Endothelial cell of umbilical vein (primary cell): ENCODE data around the gene TMEM127. TPM values are rescaled to one million over a fixed set of nuclear protein-coding genes. Genes with fewer than 3 reads are reported as not detected.

Experiments used
- BruUV-seq: library from RNA; stranded (reverse); fragments of 400-500 nt; replicated peaks from 2 replicates; lab custom pipeline; 2021; lab: Mats Ljungman, UMichigan
- CTCF ChIA-PET: fragments of 300-600, 350-600 bp; sonication (Branson Sonifier 250); formaldehyde crosslinking; loops from one replicate; lab custom pipeline; 2021; ENCODE audit warnings: antibody characterized with exemption, inconsistent platforms; lab: Charles Lee
- POLR2A ChIA-PET: fragments of 300-600, 350-600 bp; sonication (Branson Sonifier 250); formaldehyde crosslinking; loops from one replicate; lab custom pipeline; 2021; ENCODE audit warnings: antibody characterized with exemption, inconsistent platforms; lab: Charles Lee
- DNase-seq: peaks from one replicate; pipeline ENCODE4 v3.0.0-alpha.2; 2011; ENCODE audit warnings: low read depth, low spot score
- FAIRE-seq: peaks from 2 replicates; lab custom pipeline; 2011; peaks lifted over from hg19 to GRCh38; lab: Jason Lieb, UNC
- H2AFZ ChIP-seq: 2 replicates; pipeline ENCODE4 v1.6.0; 2012; ENCODE audit warnings: low read depth, low read length, control low read depth, inconsistent platforms
- H3K27ac ChIP-seq: 2 replicates; pipeline ENCODE4 v1.5.1; 2011; ENCODE audit warnings: low read depth, mild to moderate bottlenecking, control low read depth, low read length, moderate library complexity; ENCODE audit not compliant: insufficient read depth
- H3K27me3 ChIP-seq, 2 experiments: 2 replicates each; pipeline versions ENCODE4 v1.6.0 to v1.6.1; 2011; ENCODE audit warnings: low read length in 2 of 2, mixed read lengths in 1 of 2; ENCODE audit not compliant: control insufficient read depth in 2 of 2, insufficient read depth in 2 of 2
- H3K36me3 ChIP-seq, 2 experiments: 2 replicates in 1 of 2; 3 replicates in 1 of 2; pipeline ENCODE4 v1.5.1; 2011; ENCODE audit warnings: low read length in 2 of 2, mild to moderate bottlenecking in 1 of 2, moderate library complexity in 1 of 2; ENCODE audit not compliant: control insufficient read depth in 2 of 2, insufficient read depth in 2 of 2; ENCODE audit errors: extremely low read depth in 1 of 2
- H3K4me1 ChIP-seq: 3 replicates; pipeline ENCODE4 v1.5.1; 2011; ENCODE audit warnings: mild to moderate bottlenecking, low read length; ENCODE audit not compliant: control insufficient read depth, insufficient read depth; ENCODE audit errors: extremely low read depth
- H3K4me2 ChIP-seq: 2 replicates; pipeline ENCODE4 v1.6.1; 2011; ENCODE audit warnings: low read length, control low read depth, mixed read lengths; ENCODE audit not compliant: insufficient read depth
- H3K4me3 ChIP-seq, 3 experiments: fragments of 200-600 bp in 1 of 3; sonication (generic), shearing (Covaris generic) in 1 of 3; replicated peaks in 1 of 3; 2 replicates each; pipeline ENCODE4 v1.5.1; 2011 to 2016; ENCODE audit warnings: control low read depth in 3 of 3, low read length in 3 of 3, mild to moderate bottlenecking in 2 of 3, inconsistent platforms in 1 of 3, low read depth in 1 of 3, moderate library complexity in 1 of 3; ENCODE audit not compliant: insufficient read depth in 1 of 3
- H3K79me2 ChIP-seq: 2 replicates; pipeline ENCODE4 v1.6.0; 2012; ENCODE audit warnings: low read length, inconsistent platforms; ENCODE audit not compliant: control insufficient read depth, insufficient read depth
- H3K9ac ChIP-seq: replicated peaks from 2 replicates; pipeline ENCODE3; 2011; ENCODE audit warnings: low read length, control low read depth; ENCODE audit not compliant: insufficient read depth; ENCODE audit errors: extremely low read depth
- H3K9me1 ChIP-seq: replicated peaks from 3 replicates; pipeline ENCODE4 v1.6.0; 2011; ENCODE audit warnings: mild to moderate bottlenecking, low read length; ENCODE audit not compliant: control insufficient read depth, insufficient read depth; ENCODE audit errors: extremely low read depth
- H3K9me3 ChIP-seq: replicated peaks from 2 replicates; pipeline ENCODE4 v1.5.1; 2012; ENCODE audit warnings: low read length, inconsistent platforms; ENCODE audit not compliant: control insufficient read depth, insufficient read depth
- H4K20me1 ChIP-seq: replicated peaks from 2 replicates; pipeline ENCODE3; 2011; ENCODE audit warnings: mild to moderate bottlenecking, low read length; ENCODE audit not compliant: control insufficient read depth, insufficient read depth; ENCODE audit errors: extremely low read depth
- EZH2 ChIP-seq: IDR thresholded peaks from 2 replicates; pipeline ENCODE4 v1.6.1; 2012; ENCODE audit warnings: borderline replicate concordance, low read depth, mild to moderate bottlenecking, moderate library complexity, low read length, inconsistent platforms; ENCODE audit not compliant: severe bottlenecking
- FOS ChIP-seq: IDR thresholded peaks from 2 replicates; pipeline ENCODE4 v1.6.1; 2011; ENCODE audit warnings: mild to moderate bottlenecking, low read length, moderate library complexity, borderline replicate concordance; ENCODE audit not compliant: insufficient read depth
- GATA2 ChIP-seq: IDR thresholded peaks from 2 replicates; pipeline ENCODE4 v1.7.0; 2011; ENCODE audit warnings: low read depth, mild to moderate bottlenecking, moderate library complexity, mixed read lengths, low read length; ENCODE audit not compliant: insufficient read length, insufficient read depth
- JUN ChIP-seq: IDR thresholded peaks from 2 replicates; pipeline ENCODE4 v1.6.1; 2011; ENCODE audit warnings: borderline replicate concordance, low read depth; ENCODE audit not compliant: insufficient read length, insufficient read depth
- MYC ChIP-seq: IDR thresholded peaks from one replicate; pipeline ENCODE4 v1.6.1; 2011; ENCODE audit warnings: mild to moderate bottlenecking, low read depth, low read length
- POLR2A ChIP-seq: IDR thresholded peaks from 2 replicates; pipeline ENCODE4 v1.6.1; 2012; ENCODE audit warnings: low read depth, mild to moderate bottlenecking, control low read depth, low read length
- POLR2AphosphoS5 ChIP-seq: IDR thresholded peaks from 2 replicates; pipeline ENCODE4 v1.6.1; 2012; ENCODE audit warnings: low read depth, mild to moderate bottlenecking, control low read depth, low read length, moderate library complexity; ENCODE audit not compliant: insufficient read depth
- dilution Hi-C: fragments of 300-500 bp; cut with MboI; formaldehyde crosslinking; loops from one replicate; pipeline ENCODE4 v1.15.0; 2019; ENCODE audit warnings: low sequenced_read_pairs; ENCODE audit not compliant: extremely low pct_ligation_motif_present
- intact Hi-C: fragments of 100-400 bp; cut with micrococcal nuclease; formaldehyde crosslinking; loops from one replicate; pipeline ENCODE4 v1.10.0; 2022
- polyA plus RNA-seq, 4 experiments: library from polyadenylated mRNA; depleted of rRNA in 3 of 4; stranded (reverse) in 3 of 4; unstranded in 1 of 4; fragments of >200 nt; gene quantifications; 2 replicates each; pipeline versions ENCODE4 v1.2.1 to v1.2.3, GENCODE V29; 2011 to 2012; ENCODE audit warnings: missing spikeins in 1 of 4
- total RNA-seq: library from RNA; stranded (reverse); gene quantifications from 2 replicates; pipeline ENCODE4 v1.2.3, GENCODE V29; 2021
- TF ChIP-seq, protein P1 (sequence below), 2 donors: IDR thresholded peaks; 1 replicate in 1 of 2; 2 replicates in 1 of 2; pipeline ENCODE4 v1.5.1; 2011; ENCODE audit warnings: low read length in 2 of 2, mild to moderate bottlenecking in 2 of 2, moderate library complexity in 2 of 2, control low read depth in 1 of 2, inconsistent platforms in 1 of 2, low read depth in 1 of 2; ENCODE audit not compliant: insufficient read depth in 1 of 2; ENCODE audit errors: extremely low read depth in 1 of 2
- TF ChIP-seq, protein P2 (sequence below): IDR thresholded peaks from 2 replicates; pipeline ENCODE4 v1.6.1; 2011; ENCODE audit not compliant: insufficient read depth, insufficient read length

The TMEM127 gene
- total and polyA plus RNA-seq, 2 donors (not counting 3 experiments of a cell fraction or from before 2014, with no cell fraction given) = 48.4 to 75.7 TPM

DNA sequence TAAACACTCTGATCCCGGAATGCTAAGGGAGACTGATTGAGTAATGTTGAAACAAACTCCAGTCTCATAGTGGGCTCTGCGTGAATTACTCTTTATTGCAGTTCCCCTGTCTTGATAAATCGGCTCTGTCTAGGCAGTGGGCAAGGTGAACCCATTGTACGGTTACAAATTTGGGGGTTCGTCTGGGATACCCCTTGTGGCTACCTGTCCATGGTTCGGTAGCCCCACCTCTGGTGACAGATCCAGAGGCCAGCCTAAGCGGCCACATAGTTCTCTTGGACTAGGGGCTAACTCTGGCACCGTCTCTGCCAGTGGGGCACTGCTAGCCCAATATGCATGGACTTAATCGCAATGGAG lies 56.1 kb downstream of the TMEM127 start:
- Histone ChIP-seq H4K20me1 (no peaks in the 10 kb centered on the region), H3K9ac (no peak overlapping the region), H3K27me3 (no peaks in the 10 kb centered on the region), H3K4me1 (peaks cover 34% of the 10 kb centered on the region), H3K9me1 (no peaks in the 10 kb centered on the region), H2AFZ (no peak overlapping the region), H3K27ac (no peak overlapping the region), H3K36me3 (no peaks in the 10 kb centered on the region), H3K4me3 (peak overlapping the region in 1 of 3 experiments; percentile 98), H3K9me3 (no peaks in the 10 kb centered on the region), H3K4me2 (peak overlapping the region; percentile 79), H3K79me2 (peaks cover 47% of the 10 kb centered on the region)
- dilution Hi-C loops = no loop called here
- CTCF ChIA-PET = interaction anchor here (2.0 kb wide), 2 partner anchors 51 to 57 kb away, joined by 15 to 17 read pairs; partner anchors contain the start of genes CIAO1 and TMEM127
- intact Hi-C loops = loop anchor here (2.0 to 10.0 kb wide), 3 partner anchors 33 to 295 kb away; partner anchors contain the start of gene NEURL3
- BruUV-seq = no TSS peak
- DNase-seq (no peak), FAIRE-seq (no peak)
- POLR2A ChIA-PET = interaction anchor here (0.6 to 1.5 kb wide), 2 partner anchors 10 to 57 kb away, joined by 3 to 10 read pairs; no protein-coding TSS in a partner anchor
- no peak for TF ChIP-seq GATA2
- no peak for TF ChIP-seq JUN
- TF ChIP-seq POLR2AphosphoS5 = no peak
- no peak for TF ChIP-seq POLR2A
- TF ChIP-seq, protein P1, sequence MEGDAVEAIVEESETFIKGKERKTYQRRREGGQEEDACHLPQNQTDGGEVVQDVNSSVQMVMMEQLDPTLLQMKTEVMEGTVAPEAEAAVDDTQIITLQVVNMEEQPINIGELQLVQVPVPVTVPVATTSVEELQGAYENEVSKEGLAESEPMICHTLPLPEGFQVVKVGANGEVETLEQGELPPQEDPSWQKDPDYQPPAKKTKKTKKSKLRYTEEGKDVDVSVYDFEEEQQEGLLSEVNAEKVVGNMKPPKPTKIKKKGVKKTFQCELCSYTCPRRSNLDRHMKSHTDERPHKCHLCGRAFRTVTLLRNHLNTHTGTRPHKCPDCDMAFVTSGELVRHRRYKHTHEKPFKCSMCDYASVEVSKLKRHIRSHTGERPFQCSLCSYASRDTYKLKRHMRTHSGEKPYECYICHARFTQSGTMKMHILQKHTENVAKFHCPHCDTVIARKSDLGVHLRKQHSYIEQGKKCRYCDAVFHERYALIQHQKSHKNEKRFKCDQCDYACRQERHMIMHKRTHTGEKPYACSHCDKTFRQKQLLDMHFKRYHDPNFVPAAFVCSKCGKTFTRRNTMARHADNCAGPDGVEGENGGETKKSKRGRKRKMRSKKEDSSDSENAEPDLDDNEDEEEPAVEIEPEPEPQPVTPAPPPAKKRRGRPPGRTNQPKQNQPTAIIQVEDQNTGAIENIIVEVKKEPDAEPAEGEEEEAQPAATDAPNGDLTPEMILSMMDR (IDR thresholded peaks at IDR 0.05; ENCODE audit: extremely low read depth in 1 of 2, insufficient read depth in 1 of 2, low read depth in 1 of 2, low read length in 2 of 2) = no peak
- no peak for TF ChIP-seq MYC
- TF ChIP-seq, protein P2, sequence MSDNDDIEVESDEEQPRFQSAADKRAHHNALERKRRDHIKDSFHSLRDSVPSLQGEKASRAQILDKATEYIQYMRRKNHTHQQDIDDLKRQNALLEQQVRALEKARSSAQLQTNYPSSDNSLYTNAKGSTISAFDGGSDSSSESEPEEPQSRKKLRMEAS = no peak
- no peak for TF ChIP-seq EZH2
- no peak for TF ChIP-seq FOS
